GM12878 (cell line): ENCODE data around the gene WDR75. TPM values are rescaled to one million over a fixed set of nuclear protein-coding genes. Genes with fewer than 3 reads are reported as not detected.

Experiments
- BRCA1 ChIP-seq: IDR thresholded peaks from 2 replicates; pipeline ENCODE4 v1.6.1; 2011; ENCODE audit warnings: low read depth, low read length, improper control_type of control experiment
- ELK1 ChIP-seq: IDR thresholded peaks from 2 replicates; pipeline ENCODE4 v1.6.1; 2012; ENCODE audit warnings: low read depth, low read length, improper control_type of control experiment
- MAX ChIP-seq: IDR thresholded peaks from 2 replicates; pipeline ENCODE4 v1.6.1; 2012; ENCODE audit warnings: low read depth, low read length, improper control_type of control experiment
- MEF2B ChIP-seq: fragments of 450-650 bp; IDR thresholded peaks from 2 replicates; pipeline ENCODE4 v1.6.1; 2018; ENCODE audit warnings: mild to moderate bottlenecking, moderate library complexity; ENCODE audit not compliant: partially characterized antibody, poor library complexity, severe bottlenecking
- NFIC ChIP-seq: IDR thresholded peaks from 2 replicates; pipeline ENCODE4 v1.6.1; 2012; ENCODE audit warnings: low read depth, mild to moderate bottlenecking, inconsistent platforms, low read length, moderate library complexity
- NFYA ChIP-seq: IDR thresholded peaks from 2 replicates; pipeline ENCODE4 v1.6.1; 2011; ENCODE audit warnings: low read depth, mild to moderate bottlenecking, low read length, improper control_type of control experiment, borderline replicate concordance
- RELA ChIP-seq: fragments of 450-650 bp; IDR thresholded peaks from 2 replicates; pipeline ENCODE4 v1.8.0; 2014; ENCODE audit warnings: borderline replicate concordance; ENCODE audit not compliant: partially characterized antibody
- SMAD5 ChIP-seq: IDR thresholded peaks from 2 replicates; pipeline ENCODE4 v1.6.1; 2016; ENCODE audit warnings: antibody characterized with exemption, low read depth
- SPI1 ChIP-seq: IDR thresholded peaks from 2 replicates; pipeline ENCODE4 v1.6.1; 2011; ENCODE audit warnings: low read depth, mild to moderate bottlenecking, low read length, moderate library complexity, borderline replicate concordance; ENCODE audit not compliant: insufficient read depth
- ZNF207 ChIP-seq: fragments of 450-650 bp; IDR thresholded peaks from 2 replicates; pipeline ENCODE4 v1.6.1; 2014; ENCODE audit warnings: antibody characterized with exemption, mild to moderate bottlenecking, borderline replicate concordance
- polyA plus RNA-seq, 11 experiments: library from polyadenylated mRNA; depleted of rRNA in 4 of 11; unstranded in 6 of 11; stranded (reverse) in 5 of 11; fragments of >200 nt; fragmentation: Nextera tagmentation in 4 of 11; fragmentation: Illumina TruSeq in 1 of 11; extraction: Ambion mirVana in 4 of 11; extraction: Trizol in 1 of 11; gene quantifications; 1 replicate in 1 of 11; 2 replicates in 10 of 11; pipeline versions ENCODE4 v1.2.1 to v1.2.3, GENCODE V29; 2011 to 2016; ENCODE audit warnings: inconsistent platforms in 2 of 11, missing spikeins in 2 of 11, low read depth in 1 of 11
- total RNA-seq, 4 experiments: library from RNA; depleted of rRNA in 3 of 4; stranded (reverse); fragments of >200 nt in 3 of 4; fragmentation: Illumina TruSeq in 1 of 4; extraction: Trizol in 1 of 4; gene quantifications; 2 replicates each; pipeline versions ENCODE4 v1.2.1 to v1.2.3, GENCODE V29; 2013 to 2021
- TF ChIP-seq, protein P1 (sequence below): fragments of 450-650 bp; formaldehyde crosslinking; IDR thresholded peaks from 2 replicates; pipeline ENCODE4 v1.4.0; 2022; ENCODE audit warnings: mild to moderate bottlenecking, moderate library complexity

Gene WDR75
- total and polyA plus RNA-seq, 10 of the 15 experiments (the other 5 are each of a cell fraction or from before 2014, with no cell fraction given): 53.1 to 98.5 (median 71.5) TPM

DNA sequence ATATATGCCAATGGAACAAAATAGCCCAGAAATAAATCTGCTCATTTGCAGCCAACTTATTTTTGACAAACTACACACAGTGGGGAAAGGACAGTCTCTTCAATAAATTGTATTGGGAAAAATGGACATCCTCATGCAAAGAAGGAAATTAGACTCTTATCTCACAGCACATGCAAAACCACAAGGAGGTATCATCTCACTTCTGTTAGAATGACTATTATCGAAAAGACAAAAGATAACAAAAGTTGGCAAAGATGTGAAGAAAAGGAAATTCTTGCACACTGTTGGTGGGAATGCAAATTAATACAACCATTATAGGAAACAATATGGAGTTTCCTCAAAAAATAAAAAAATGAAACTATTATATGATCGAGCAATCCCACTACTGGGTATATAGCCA is 16.3 kb upstream of the WDR75 start (continued):
- TF ChIP-seq, protein P1, sequence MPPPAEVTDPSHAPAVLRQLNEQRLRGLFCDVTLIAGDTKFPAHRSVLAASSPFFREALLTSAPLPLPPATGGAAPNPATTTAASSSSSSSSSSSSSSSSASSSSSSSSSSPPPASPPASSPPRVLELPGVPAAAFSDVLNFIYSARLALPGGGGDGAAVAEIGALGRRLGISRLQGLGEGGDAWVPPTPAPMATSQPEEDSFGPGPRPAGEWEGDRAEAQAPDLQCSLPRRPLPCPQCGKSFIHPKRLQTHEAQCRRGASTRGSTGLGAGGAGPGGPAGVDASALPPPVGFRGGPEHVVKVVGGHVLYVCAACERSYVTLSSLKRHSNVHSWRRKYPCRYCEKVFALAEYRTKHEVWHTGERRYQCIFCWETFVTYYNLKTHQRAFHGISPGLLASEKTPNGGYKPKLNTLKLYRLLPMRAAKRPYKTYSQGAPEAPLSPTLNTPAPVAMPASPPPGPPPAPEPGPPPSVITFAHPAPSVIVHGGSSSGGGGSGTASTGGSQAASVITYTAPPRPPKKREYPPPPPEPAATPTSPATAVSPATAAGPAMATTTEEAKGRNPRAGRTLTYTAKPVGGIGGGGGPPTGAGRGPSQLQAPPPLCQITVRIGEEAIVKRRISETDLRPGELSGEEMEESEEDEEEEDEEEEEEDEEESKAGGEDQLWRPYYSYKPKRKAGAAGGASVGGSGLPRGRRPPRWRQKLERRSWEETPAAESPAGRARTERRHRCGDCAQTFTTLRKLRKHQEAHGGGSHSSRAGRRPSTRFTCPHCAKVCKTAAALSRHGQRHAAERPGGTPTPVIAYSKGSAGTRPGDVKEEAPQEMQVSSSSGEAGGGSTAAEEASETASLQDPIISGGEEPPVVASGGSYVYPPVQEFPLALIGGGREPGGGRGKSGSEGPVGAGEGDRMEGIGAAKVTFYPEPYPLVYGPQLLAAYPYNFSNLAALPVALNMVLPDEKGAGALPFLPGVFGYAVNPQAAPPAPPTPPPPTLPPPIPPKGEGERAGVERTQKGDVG (CRISPR knock-in tag): no peak
- TF ChIP-seq SPI1 (no peak), BRCA1 (no peak), NFIC (no peak), RELA (no peak), ELK1 (no peak), ZNF207 (no peak), NFYA (no peak), MEF2B (no peak), SMAD5 (no peak), MAX (no peak)
